Ishikawa (cell line): Measurements from ENCODE around the gene FBXO4.

Experiments used
- CEBPB ChIP-seq: IDR thresholded peaks from 2 replicates; pipeline ENCODE4 v1.6.1; 2012
- CREB1 ChIP-seq: IDR thresholded peaks from 2 replicates; pipeline ENCODE4 v1.6.1; 2012; ENCODE audit warnings: low read depth
- EGR1 ChIP-seq: IDR thresholded peaks from 2 replicates; pipeline ENCODE4 v1.6.1; 2012
- EP300 ChIP-seq: IDR thresholded peaks from 2 replicates; pipeline ENCODE4 v1.6.1; 2012; ENCODE audit warnings: borderline replicate concordance
- FOXM1 ChIP-seq: IDR thresholded peaks from 2 replicates; pipeline ENCODE4 v1.6.1; 2012; ENCODE audit warnings: low read depth, borderline replicate concordance
- NFIC ChIP-seq: IDR thresholded peaks from 2 replicates; pipeline ENCODE4 v1.6.1; 2012
- RAD21 ChIP-seq: IDR thresholded peaks from 2 replicates; pipeline ENCODE4 v1.6.1; 2012; ENCODE audit warnings: low read depth
- TAF1 ChIP-seq: IDR thresholded peaks from 2 replicates; pipeline ENCODE4 v1.6.1; 2012; ENCODE audit warnings: low read depth, mild to moderate bottlenecking
- TCF12 ChIP-seq: IDR thresholded peaks from 2 replicates; pipeline ENCODE4 v1.6.1; 2012; ENCODE audit warnings: low read depth
- TEAD4 ChIP-seq: IDR thresholded peaks from 2 replicates; pipeline ENCODE4 v1.6.1; 2012
- YY1 ChIP-seq: IDR thresholded peaks from 2 replicates; pipeline ENCODE4 v1.6.1; 2012; ENCODE audit warnings: low read depth
- ZBTB7A ChIP-seq: IDR thresholded peaks from 2 replicates; pipeline ENCODE4 v1.6.1; 2012; ENCODE audit warnings: low read depth
- TF ChIP-seq, protein P1 (sequence below): IDR thresholded peaks from 2 replicates; pipeline ENCODE4 v1.6.1; 2012
- TF ChIP-seq, protein P2 (sequence below): IDR thresholded peaks from 2 replicates; pipeline ENCODE4 v1.6.1; 2012; ENCODE audit warnings: low read depth, mild to moderate bottlenecking
- TF ChIP-seq, protein P3 (sequence below): IDR thresholded peaks from 2 replicates; pipeline ENCODE4 v1.6.1; 2012

FBXO4 gene

DNA sequence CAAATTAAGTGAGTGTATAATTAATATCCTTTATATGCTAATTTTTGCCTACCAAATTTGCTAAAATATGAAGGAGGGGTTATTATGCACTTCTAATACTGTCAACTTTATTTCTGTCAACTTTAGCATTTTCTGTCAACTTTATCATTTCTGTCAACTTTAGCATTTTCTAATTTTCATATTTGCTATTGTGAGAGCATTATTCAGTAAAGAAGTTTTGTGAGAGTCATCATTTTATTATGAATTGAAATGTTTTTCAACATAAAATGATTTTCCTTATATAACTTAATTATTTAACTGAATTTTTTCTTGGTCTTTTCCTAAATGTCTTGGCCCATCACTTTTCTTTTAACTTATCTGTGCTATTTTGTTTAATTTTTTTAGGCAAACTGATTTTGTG is 58.2 kb downstream of the FBXO4 start:
- TF ChIP-seq, protein P1, sequence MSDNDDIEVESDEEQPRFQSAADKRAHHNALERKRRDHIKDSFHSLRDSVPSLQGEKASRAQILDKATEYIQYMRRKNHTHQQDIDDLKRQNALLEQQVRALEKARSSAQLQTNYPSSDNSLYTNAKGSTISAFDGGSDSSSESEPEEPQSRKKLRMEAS: no peak
- TF ChIP-seq, protein P2, sequence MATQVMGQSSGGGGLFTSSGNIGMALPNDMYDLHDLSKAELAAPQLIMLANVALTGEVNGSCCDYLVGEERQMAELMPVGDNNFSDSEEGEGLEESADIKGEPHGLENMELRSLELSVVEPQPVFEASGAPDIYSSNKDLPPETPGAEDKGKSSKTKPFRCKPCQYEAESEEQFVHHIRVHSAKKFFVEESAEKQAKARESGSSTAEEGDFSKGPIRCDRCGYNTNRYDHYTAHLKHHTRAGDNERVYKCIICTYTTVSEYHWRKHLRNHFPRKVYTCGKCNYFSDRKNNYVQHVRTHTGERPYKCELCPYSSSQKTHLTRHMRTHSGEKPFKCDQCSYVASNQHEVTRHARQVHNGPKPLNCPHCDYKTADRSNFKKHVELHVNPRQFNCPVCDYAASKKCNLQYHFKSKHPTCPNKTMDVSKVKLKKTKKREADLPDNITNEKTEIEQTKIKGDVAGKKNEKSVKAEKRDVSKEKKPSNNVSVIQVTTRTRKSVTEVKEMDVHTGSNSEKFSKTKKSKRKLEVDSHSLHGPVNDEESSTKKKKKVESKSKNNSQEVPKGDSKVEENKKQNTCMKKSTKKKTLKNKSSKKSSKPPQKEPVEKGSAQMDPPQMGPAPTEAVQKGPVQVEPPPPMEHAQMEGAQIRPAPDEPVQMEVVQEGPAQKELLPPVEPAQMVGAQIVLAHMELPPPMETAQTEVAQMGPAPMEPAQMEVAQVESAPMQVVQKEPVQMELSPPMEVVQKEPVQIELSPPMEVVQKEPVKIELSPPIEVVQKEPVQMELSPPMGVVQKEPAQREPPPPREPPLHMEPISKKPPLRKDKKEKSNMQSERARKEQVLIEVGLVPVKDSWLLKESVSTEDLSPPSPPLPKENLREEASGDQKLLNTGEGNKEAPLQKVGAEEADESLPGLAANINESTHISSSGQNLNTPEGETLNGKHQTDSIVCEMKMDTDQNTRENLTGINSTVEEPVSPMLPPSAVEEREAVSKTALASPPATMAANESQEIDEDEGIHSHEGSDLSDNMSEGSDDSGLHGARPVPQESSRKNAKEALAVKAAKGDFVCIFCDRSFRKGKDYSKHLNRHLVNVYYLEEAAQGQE: no peak
- TF ChIP-seq TCF12: no peak
- TF ChIP-seq CEBPB: no peak
- no peak for TF ChIP-seq TAF1
- TF ChIP-seq ZBTB7A: no peak
- no peak for TF ChIP-seq YY1
- TF ChIP-seq FOXM1: no peak

GRCh38 chr5:41985945-41986695 is 61.0 kb downstream of the FBXO4 start:
- TF ChIP-seq TEAD4: no peak
- TF ChIP-seq CREB1: no peak
- TF ChIP-seq EGR1: no peak
- TF ChIP-seq NFIC: no peak
- TF ChIP-seq RAD21: no peak
- TF ChIP-seq, protein P1: no peak
- TF ChIP-seq FOXM1: no peak
- TF ChIP-seq TCF12: no peak
- TF ChIP-seq EP300: no peak
- TF ChIP-seq, protein P2: no peak
- TF ChIP-seq, protein P3, sequence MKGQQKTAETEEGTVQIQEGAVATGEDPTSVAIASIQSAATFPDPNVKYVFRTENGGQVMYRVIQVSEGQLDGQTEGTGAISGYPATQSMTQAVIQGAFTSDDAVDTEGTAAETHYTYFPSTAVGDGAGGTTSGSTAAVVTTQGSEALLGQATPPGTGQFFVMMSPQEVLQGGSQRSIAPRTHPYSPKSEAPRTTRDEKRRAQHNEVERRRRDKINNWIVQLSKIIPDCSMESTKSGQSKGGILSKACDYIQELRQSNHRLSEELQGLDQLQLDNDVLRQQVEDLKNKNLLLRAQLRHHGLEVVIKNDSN: no peak
- no peak for TF ChIP-seq YY1
- TF ChIP-seq ZBTB7A: no peak
- no peak for TF ChIP-seq CEBPB
- TF ChIP-seq TAF1: no peak
